PC-9 (cell line): ENCODE data around the gene NEB. TPM values are rescaled to one million over a fixed set of nuclear protein-coding genes. Genes with fewer than 3 reads are reported as not detected.

Experiments used
- BruUV-seq: library from RNA; stranded (reverse); fragments of 400-500 nt; replicated peaks from 2 replicates; lab custom pipeline; 2021; lab: Mats Ljungman, UMichigan
- CTCF ChIA-PET: fragments of 300-600 bp; sonication (Branson Sonifier 250); formaldehyde crosslinking; loops from one replicate; lab custom pipeline; 2022; ENCODE audit warnings: antibody characterized with exemption; lab: Charles Lee
- POLR2A ChIA-PET: fragments of 300-600 bp; sonication (Branson Sonifier 250); formaldehyde crosslinking; loops from one replicate; lab custom pipeline; 2022; ENCODE audit warnings: antibody characterized with exemption; ENCODE audit not compliant: unreplicated experiment; lab: Charles Lee
- DNase-seq, 2 experiments: peaks; one replicate each; pipeline versions ENCODE4 v3.0.0 to v3.0.0-alpha.2; 2015 to 2022; ENCODE audit warnings: mixed read lengths in 1 of 2
- H2AFZ ChIP-seq: fragments of 200-600 bp; sonication (generic); 2 replicates; pipeline ENCODE4 v1.8.1; 2017; ENCODE audit warnings: antibody characterized with exemption
- H3F3A ChIP-seq: fragments of 200-600 bp; sonication (generic); 2 replicates; pipeline ENCODE4 v1.8.1; 2017; ENCODE audit warnings: antibody characterized with exemption, mild to moderate bottlenecking, low read depth; ENCODE audit not compliant: insufficient read depth
- H3K27ac ChIP-seq: fragments of 200-600 bp; sonication (generic); 2 replicates; pipeline ENCODE4 v1.6.1; 2016; ENCODE audit warnings: mixed run types
- H3K27me3 ChIP-seq: fragments of 200-600 bp; sonication (generic); 2 replicates; pipeline ENCODE4 v1.6.1; 2016; ENCODE audit warnings: low read depth, mixed run types; ENCODE audit not compliant: insufficient read depth
- H3K36me3 ChIP-seq: fragments of 200-600 bp; sonication (generic); 2 replicates; pipeline ENCODE4 v1.6.1; 2016; ENCODE audit warnings: low read depth, mixed run types
- H3K4me1 ChIP-seq: fragments of 200-600 bp; sonication (generic); replicated peaks from 2 replicates; pipeline ENCODE4 v1.6.1; 2016; ENCODE audit warnings: mixed run types; ENCODE audit not compliant: insufficient read depth
- H3K4me2 ChIP-seq: fragments of 200-600 bp; sonication (generic); 2 replicates; pipeline ENCODE4 v1.6.1; 2017; ENCODE audit warnings: mixed run types
- H3K4me3 ChIP-seq: fragments of 200-600 bp; sonication (generic); 2 replicates; pipeline ENCODE4 v1.6.1; 2016; ENCODE audit warnings: mixed run types
- H3K79me2 ChIP-seq: fragments of 200-600 bp; sonication (generic); 2 replicates; pipeline ENCODE4 v1.6.1; 2017; ENCODE audit warnings: low read depth, mixed run types
- H3K9me2 ChIP-seq: fragments of 200-600 bp; sonication (generic); 2 replicates; pipeline ENCODE4 v1.8.1; 2017; ENCODE audit warnings: mild to moderate bottlenecking; ENCODE audit not compliant: insufficient read depth
- H3K9me3 ChIP-seq: fragments of 200-600 bp; sonication (generic); 2 replicates; pipeline ENCODE4 v1.8.1; 2016; ENCODE audit warnings: low read depth; ENCODE audit not compliant: insufficient read depth
- H4K20me1 ChIP-seq: fragments of 200-600 bp; sonication (generic); 2 replicates; pipeline ENCODE4 v1.8.1; 2017; ENCODE audit not compliant: insufficient read depth
- CTCF ChIP-seq: fragments of 200-600 bp; sonication (generic); conservative IDR thresholded peaks from 2 replicates; pipeline ENCODE4 v1.6.1; 2017; ENCODE audit warnings: mixed run types, antibody characterized with exemption, mild to moderate bottlenecking, moderate library complexity
- EZH2 ChIP-seq: fragments of 200-600 bp; sonication (generic); IDR thresholded peaks from 2 replicates; pipeline ENCODE4 v1.8.0; 2017; ENCODE audit warnings: antibody characterized with exemption, low read depth
- intact Hi-C: fragments of 100-400 bp; cut with micrococcal nuclease; formaldehyde crosslinking; loops from one replicate; pipeline ENCODE4 v1.10.0; 2022; ENCODE audit not compliant: unreplicated experiment
- total RNA-seq: library from RNA; stranded (reverse); gene quantifications from 2 replicates; pipeline ENCODE4 v1.2.3, GENCODE V29; 2021

Gene NEB
- total RNA-seq, 1 experiment from 2014 or later: 0.15 TPM

GRCh38 chr2:151627353-151627752 is 106.9 kb downstream of the NEB start:
- Histone ChIP-seq H3K27me3 (no peaks in the 10 kb centered on the region), H3K9me3 (no peaks in the 10 kb centered on the region), H3K4me1 (no peaks in the 10 kb centered on the region), H3K4me2 (no peak overlapping the region), H4K20me1 (no peaks in the 10 kb centered on the region), H3K36me3 (no peaks in the 10 kb centered on the region), H3K27ac (no peak overlapping the region), H2AFZ (no peak overlapping the region), H3F3A (no peaks in the 10 kb centered on the region), H3K9me2 (no peaks in the 10 kb centered on the region), H3K79me2 (no peaks in the 10 kb centered on the region), H3K4me3 (no peak overlapping the region)
- intact Hi-C loops: no loop called here
- ChIA-PET POLR2A (no interaction called here), CTCF (no interaction called here)
- no TSS peak for BruUV-seq
- TF ChIP-seq EZH2: no peak
- TF ChIP-seq CTCF: no peak
- no peak for DNase-seq

- Histone ChIP-seq H2AFZ (no peak overlapping the region), H3F3A (no peaks in the 10 kb centered on the region), H3K4me2 (no peak overlapping the region), H3K27me3 (no peaks in the 10 kb centered on the region), H3K4me1 (no peaks in the 10 kb centered on the region), H4K20me1 (no peaks in the 10 kb centered on the region), H3K9me3 (no peaks in the 10 kb centered on the region), H3K4me3 (no peak overlapping the region), H3K9me2 (no peaks in the 10 kb centered on the region), H3K36me3 (no peaks in the 10 kb centered on the region), H3K79me2 (no peaks in the 10 kb centered on the region), H3K27ac (no peak overlapping the region)
- no peak for DNase-seq
- intact Hi-C loops: no loop called here
- ChIA-PET POLR2A (no interaction called here), CTCF (no interaction called here)
- BruUV-seq: no TSS peak
- TF ChIP-seq CTCF (no peak), EZH2 (no peak)
Observed at GRCh38 chr2:151624271-151624670, 110.0 kb downstream of the NEB start.

GRCh38 chr2:151623631-151624030 is 110.6 kb downstream of the NEB start:
- Histone ChIP-seq H3F3A (no peaks in the 10 kb centered on the region), H3K4me3 (no peak overlapping the region), H2AFZ (no peak overlapping the region), H3K79me2 (no peaks in the 10 kb centered on the region), H3K9me2 (no peaks in the 10 kb centered on the region), H3K4me2 (no peak overlapping the region), H3K27ac (no peak overlapping the region), H4K20me1 (no peaks in the 10 kb centered on the region), H3K4me1 (no peaks in the 10 kb centered on the region), H3K9me3 (no peaks in the 10 kb centered on the region), H3K27me3 (no peaks in the 10 kb centered on the region), H3K36me3 (no peaks in the 10 kb centered on the region)
- intact Hi-C loops: no loop called here
- DNase-seq: no peak
- ChIA-PET POLR2A (no interaction called here), CTCF (no interaction called here)
- TF ChIP-seq CTCF (no peak), EZH2 (no peak)
- no TSS peak for BruUV-seq
